GM19023 (cell line): ENCODE results near the gene ENO3.
"Not testable (repeated sequence)": the region's sequence is repeated elsewhere in the genome, so short reads cannot be mapped to it uniquely, and the experiment has no call there.

Source experiments
- ATAC-seq: cut with Tn5 transposase; IDR thresholded peaks from one replicate; pipeline ENCODE4 v1.9.1; 2021; ENCODE audit warnings: mild to moderate bottlenecking, moderate library complexity; ENCODE audit not compliant: unreplicated experiment

Gene ENO3

DNA sequence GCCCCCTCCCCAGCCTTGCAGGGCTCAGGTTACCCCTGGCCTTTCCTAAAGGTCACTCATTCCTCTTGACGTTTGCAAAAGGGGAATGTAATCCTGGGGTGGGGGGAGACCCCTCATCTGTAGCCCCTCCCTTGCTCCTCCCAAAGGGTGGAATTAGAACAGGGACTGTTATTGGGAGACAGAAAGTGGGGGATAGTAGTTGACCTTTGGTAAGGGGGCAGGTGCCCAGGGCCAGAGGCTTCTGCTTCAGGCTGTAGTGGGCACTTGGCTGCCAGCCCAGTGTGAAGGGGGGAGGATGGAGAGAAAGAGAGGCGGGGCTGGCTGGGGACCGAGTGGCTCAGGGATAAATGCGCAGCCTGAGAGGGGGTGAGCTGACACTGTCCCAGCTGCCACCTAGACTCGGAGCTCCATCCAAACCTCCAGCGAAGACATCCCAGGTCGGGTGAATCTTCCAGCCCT, at the start of gene ENO3:
Gene ENO3, plus strand, starts transcription at position 374 of the 459 bp plus-strand sequence. CDS start 711 bp downstream, outside the sequence.
- ATAC-seq, result no peak

DNA sequence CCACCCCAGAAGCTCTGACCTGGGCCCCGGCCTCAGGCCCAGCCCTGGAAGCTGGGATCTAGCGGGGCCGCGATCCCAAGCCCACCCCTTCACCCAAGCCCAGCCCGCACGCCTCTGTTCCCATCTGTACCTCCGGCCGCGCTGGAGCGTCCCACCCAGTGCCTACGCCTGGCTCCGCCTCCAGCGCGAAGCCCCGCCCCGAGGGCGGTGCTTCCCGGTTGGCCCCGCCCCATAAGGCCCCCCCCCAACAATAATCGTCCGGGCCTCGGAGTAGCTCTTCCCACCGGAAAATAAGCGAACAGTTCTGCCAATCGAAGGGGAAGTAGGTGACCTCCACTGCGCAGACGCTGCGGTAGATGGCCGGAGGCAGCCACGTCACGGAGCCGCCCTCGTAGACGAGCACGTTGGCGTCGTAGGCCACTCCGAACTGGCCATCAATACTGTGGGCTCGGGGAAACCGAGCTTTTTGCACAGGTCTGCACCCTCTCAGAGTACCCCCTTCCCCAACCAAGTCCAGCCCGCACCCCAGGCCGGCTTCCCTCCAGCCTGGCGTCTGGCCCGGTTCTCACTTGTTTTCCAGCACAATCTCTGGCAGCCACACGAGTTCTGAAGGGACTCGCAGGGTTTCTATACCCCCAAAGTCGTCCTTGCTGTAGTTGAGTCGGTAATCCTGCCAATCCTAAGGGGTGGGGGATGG, 49.1 kb upstream of the ENO3 start:
- ATAC-seq, result no peak

DNA sequence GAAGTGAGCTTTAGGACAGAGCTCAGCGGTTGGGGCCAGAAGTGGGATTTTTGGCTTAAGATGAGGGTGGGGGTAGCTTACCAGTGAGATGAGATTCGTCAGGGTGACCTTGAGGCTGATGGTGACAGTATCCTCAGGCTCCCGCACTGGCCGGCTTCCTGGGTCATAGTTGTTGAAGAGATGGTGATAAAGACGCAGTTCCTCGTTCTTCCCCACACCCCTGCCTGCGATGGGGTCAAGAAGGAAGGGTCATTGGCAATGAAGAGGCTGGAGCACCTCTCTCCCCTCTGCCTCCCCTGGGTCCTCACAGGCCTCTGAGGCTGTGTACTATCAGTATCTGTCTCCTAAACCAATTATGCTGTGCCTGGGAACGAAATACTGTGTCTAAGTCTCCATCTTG, 48.4 kb upstream of the ENO3 start:
- ATAC-seq, result no peak

DNA sequence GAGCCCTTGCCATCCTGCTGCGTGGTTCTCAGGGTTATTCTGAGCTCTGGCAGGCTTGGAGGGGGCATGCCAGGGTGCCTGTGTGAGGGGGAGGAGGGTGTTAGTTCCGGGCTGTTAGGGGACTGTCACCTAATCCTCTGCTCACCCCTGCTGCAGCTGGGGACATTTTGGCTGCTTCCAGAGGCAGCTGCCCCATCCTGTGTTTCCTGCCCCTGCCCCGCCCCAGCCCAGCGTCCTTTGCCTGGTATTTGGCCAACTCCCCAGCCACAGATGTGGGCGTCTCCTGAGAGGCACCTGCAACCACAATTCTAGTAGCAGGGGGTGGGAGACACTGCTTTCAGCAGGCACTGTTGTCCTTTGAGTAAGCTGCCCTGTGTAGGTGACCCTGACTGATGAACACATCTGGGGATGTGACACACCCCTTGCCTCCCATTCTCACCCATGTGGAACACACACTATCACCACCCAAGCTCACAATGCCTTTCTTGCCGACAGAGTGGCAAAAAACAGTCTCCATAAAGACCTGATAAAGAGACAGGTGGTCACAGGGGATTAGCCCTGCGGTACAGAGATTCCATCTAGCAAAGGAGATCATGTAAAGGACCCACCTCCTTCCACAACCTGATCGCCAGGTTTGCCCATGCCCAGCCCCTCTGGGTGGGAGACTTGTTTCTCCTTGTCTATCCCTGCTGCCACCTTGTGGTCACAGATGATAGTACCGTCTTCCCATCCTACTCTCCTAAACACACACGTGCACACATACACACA, 47.7 kb upstream of the ENO3 start, which contains the start of gene CHRNE:
Gene CHRNE, minus strand, starts transcription at position 48 of the 768 bp plus-strand sequence. Its CDS starts 35 bp downstream, at position 13.
- no peak for ATAC-seq

DNA sequence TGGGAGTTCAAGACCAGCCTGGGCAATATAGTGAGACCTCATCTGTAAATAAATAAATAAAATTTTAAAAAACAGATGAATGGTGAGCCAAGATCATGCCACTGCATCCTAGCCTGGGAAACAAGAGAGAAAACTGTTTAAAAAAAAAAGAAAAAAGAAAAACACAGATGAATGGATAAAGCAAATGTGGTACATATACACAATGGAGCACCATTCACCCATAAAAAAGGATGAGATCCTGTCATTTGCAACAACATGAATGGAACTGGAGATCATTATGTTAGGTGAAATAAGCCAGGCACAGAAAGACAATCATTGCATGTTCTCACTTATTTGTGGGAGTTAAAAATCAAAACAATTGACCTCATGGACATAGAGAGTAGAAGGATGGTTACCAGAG, 44.3 kb upstream of the ENO3 start:
- ATAC-seq, result not testable (repeated sequence)

DNA sequence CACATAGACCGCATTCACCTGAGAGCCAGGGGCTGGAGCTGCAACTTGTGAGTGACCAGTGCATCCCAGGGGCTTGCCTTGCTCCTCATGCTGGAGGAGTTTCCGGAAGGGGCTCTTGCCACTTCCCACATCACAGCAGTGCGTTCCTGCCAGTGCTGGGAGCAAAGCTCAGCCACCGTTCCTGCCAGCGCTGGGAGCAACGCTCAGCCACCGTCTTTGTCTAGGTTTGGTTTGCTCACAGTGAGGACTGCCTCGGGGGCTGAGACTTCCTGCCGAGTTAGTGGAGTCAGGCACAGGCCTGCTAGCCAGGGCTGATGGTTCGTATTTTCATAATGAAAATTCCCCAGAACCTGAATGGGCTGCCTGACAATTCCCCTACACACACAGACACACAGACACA, 42.6 kb upstream of the ENO3 start:
- no peak for ATAC-seq

DNA sequence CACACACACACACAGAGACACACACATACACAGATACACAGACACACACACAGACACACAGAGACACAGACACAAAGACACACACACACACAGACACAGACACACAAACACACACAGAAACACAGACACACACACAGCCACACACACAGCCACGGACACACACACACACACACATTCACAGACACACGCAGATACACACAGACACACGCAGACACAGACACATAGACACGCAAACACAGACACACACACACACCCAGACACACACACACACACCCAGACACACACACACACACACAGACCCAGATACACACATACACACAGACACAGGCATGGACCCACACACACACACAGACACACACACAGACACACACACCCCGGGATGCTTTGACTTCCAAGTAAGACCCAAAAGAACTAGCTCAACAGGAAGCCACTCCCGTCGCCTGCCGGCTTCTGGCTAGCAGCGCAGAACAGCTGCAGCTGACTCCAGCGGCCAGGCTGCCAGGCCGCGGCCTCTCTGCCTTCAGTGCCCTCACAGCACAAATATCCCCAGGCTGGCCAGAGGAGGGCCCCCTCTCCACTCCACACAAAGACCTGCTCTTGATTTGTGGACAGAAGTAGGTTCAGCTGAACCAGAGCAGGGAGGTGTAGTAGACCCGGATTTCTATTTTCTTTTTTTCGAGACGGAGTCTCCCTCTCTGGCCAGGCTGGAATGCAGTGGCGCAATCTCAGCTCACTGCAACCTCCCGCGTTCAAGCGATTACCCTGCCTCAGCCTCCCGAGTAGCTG, 42.0 kb upstream of the ENO3 start:
- no peak for ATAC-seq

DNA sequence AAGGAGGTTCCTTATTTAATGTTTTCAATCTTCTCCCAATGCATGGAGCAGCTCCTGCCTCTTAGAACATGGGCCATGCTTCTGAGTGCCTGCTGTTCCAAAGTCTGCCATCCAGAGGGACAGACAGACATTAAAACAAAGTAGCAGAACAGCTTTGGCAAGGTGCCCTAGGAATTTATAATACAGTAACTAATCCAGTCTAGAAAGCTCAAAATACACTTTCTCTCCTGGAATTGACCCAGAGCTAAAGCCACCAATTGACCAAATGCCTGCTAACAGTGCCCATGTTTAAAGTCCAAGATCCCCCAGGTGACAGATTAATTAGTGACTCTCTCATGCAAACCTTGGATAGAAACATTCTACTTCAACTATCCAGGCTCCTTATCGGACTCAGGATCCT, 36.9 kb upstream of the ENO3 start:
- no peak for ATAC-seq

DNA sequence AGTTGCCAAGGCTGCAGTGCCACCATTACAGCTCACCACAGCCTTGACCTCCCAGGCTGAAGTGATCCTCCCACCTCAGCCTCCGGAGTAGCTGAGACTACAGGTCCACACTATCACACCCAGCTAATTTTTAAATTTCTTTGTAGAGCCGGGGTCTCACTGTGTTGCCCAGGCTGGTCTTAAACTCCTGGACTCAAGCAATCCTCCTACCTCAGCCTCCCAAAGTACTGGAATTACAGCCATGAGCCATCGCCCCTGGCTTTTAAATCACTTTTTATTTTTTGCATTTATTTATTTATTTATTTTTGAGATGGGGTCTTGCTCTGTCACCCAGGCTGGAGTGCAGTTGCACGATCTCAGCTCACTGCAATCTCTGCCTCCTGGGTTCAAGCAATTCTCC, 36.4 kb upstream of the ENO3 start:
- ATAC-seq, result not testable (repeated sequence)

DNA sequence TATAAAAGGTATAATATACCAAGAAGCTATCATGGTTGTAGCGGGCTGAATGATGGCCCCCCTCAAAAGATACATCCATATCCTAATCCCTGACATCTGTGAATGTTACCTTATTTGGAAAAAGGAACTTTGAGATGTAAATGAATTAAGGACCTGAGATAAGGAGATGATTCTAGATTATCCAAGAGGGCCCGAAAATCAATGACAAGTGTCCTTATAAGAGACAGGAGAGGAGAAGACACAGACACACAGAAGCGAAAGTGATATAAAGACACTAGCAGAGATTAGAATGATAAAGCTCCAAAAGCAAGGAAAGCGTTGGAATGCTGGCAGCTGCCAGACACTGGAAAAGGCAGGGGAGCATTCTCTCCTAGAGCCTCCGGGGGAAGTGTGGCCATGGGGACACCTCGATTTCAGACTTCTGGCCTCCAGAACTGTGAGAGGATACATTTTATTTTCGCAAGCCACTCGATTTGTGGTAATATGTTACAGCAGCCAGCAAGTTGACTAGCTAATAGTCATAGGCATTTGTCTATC, 31.3 kb upstream of the ENO3 start:
- ATAC-seq, result no peak

DNA sequence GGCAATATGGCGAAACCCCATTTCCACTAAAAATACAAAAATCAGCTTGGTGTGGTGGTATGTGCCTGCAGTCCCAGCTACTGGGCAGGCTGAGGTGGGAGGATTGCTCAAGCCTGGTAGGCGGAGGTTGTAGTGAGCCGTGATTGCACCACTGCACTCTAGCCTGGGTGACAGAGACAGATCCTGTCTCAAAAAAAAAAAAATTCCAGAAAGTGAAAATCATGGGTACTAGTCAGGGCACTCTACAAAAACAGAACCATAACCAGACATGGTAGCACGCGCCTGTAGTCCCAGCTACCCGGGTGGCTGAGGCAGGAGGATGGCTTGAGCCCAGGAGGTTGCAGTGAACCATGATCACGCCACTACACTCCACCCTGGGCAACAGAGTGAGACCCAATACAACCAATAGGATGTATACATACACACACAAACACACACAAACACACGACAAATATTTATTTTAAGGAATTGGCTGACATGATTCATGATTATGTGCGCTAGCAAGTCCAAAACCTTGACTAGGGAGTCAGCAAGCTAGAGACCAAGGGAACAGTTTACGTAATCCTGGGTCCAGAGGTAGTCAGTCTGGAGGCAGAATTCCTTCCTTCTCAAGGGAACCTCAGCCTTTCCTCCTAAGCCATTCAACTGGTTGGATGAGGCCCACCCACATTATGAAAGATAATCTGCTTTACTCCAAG, 30.4 kb upstream of the ENO3 start:
- ATAC-seq, result no peak

DNA sequence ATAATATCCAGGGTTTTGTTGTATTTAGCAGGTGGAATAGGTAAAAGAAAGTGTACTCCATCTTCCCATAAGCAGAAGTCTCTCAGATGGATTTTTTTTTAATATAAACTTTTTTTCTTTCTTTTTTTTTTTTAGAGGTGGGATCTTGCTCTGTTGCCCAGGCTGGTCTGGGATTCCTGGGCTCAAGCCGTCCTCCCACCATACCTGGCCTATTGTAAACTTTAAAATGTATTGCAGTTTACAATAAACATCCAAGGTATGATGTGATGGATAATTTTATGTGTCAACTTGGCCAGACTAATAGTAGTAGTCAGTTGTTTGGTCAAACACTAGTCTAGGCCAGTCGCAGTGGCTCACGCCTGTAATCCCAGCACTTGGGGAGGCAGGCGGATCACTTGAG, 29.6 kb upstream of the ENO3 start:
- no peak for ATAC-seq

DNA sequence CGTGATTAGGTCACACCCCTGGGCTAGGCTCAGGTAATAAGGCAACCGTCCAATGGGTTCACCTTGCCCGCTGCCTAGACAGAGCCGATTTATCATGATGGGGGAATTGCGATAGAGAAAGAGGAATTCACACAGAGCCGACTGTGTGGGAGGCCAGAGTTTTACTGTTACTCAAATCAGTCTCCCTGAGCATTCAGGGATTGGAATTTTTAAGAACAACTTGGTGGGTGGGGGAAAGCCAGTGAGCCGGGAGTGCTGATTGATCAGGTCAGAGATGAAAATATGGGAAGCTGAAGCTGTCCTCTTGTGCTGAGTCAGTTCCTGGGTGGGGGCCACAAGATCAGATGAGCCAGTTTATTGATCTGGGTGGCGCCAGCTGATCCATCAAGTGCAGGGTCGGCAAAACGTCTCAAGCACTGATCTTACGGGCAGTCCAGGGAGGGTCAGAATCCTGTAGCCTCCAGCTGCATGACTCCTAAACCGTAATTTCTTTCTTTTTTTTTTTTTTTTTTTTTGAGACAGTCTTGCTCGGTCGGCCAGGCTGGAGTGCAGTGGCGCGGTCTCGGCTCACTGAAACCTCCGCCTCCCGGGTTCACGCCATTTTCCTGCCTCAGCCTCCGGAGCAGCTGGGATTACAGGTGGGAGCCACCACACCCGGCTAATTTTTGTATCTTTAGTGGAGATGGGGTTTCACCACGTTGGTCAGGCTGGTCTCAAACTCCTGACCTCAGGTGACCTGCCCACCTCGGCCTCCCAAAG, 24.2 kb upstream of the ENO3 start:
- ATAC-seq, result not testable (repeated sequence)

DNA sequence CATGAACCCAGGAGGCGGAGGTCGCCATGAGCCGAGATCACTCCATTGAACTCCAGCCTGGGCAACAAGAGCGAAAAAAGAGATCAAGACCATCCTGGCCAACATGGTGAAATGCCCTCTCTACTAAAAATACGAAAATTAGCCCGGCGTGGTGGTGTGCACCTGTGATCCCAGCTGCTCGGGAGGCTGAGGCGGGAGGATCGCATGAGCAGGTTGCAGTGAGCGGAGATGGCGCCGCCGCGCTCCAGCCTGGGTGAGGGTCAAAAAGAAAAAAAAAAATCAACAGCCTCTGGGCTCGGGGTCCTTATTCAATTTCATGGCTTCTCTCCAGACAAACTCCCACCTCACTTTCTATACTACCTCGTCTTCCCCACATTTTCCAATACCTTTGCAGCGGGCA, 22.0 kb upstream of the ENO3 start:
- no peak for ATAC-seq

DNA sequence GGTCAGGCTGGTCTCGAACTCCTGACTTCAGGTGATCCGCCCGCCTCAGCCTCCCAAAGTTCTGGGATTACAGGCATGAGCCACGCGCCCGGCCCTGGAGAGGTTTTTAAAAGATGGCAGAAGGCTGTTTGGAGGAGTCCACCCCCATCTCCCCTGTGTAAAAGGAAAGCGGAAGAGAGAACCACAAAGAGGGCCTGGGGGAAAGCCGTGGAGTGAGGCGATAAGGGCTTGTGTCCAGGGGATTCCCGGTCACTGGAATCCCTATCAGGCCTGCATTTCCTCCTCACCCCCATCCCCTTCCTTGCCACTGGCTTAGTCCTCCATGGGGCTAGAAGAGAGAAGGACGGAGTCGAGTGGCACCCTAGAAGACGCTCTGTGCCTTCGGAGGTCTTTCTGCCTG, 19.0 kb upstream of the ENO3 start, which contains the start of gene GP1BA:
Gene GP1BA, plus strand, starts transcription at position 315 of the 400 bp plus-strand sequence. CDS start 328 bp downstream, outside the sequence.
- ATAC-seq, result no peak

DNA sequence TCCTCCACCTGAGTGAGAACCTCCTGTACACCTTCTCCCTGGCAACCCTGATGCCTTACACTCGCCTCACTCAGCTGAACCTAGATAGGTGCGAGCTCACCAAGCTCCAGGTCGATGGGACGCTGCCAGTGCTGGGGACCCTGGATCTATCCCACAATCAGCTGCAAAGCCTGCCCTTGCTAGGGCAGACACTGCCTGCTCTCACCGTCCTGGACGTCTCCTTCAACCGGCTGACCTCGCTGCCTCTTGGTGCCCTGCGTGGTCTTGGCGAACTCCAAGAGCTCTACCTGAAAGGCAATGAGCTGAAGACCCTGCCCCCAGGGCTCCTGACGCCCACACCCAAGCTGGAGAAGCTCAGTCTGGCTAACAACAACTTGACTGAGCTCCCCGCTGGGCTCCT, 18.2 kb upstream of the ENO3 start:
- ATAC-seq, result no peak

DNA sequence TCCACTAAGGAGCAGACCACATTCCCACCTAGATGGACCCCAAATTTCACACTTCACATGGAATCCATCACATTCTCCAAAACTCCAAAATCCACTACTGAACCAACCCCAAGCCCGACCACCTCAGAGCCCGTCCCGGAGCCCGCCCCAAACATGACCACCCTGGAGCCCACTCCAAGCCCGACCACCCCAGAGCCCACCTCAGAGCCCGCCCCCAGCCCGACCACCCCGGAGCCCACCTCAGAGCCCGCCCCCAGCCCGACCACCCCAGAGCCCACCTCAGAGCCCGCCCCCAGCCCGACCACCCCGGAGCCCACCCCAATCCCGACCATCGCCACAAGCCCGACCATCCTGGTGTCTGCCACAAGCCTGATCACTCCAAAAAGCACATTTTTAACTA, 17.3 kb upstream of the ENO3 start:
- ATAC-seq, result no peak

DNA sequence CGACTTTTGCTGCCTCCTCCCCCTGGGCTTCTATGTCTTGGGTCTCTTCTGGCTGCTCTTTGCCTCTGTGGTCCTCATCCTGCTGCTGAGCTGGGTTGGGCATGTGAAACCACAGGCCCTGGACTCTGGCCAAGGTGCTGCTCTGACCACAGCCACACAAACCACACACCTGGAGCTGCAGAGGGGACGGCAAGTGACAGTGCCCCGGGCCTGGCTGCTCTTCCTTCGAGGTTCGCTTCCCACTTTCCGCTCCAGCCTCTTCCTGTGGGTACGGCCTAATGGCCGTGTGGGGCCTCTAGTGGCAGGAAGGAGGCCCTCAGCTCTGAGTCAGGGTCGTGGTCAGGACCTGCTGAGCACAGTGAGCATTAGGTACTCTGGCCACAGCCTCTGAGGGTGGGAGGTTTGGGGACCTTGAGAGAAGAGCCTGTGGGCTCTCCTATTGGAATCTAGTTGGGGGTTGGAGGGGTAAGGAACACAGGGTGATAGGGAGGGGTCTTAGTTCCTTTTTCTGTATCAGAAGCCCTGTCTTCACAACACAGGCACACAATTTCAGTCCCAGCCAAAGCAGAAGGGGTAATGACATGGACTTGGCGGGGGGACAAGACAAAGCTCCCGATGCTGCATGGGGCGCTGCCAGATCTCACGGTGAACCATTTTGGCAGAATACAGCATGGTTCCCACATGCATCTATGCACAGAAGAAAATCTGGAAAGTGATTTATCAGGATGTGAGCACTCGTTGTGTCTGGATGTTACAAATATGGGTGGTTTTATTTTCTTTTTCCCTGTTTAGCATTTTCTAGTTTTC, 16.5 kb upstream of the ENO3 start:
- ATAC-seq, result no peak

DNA sequence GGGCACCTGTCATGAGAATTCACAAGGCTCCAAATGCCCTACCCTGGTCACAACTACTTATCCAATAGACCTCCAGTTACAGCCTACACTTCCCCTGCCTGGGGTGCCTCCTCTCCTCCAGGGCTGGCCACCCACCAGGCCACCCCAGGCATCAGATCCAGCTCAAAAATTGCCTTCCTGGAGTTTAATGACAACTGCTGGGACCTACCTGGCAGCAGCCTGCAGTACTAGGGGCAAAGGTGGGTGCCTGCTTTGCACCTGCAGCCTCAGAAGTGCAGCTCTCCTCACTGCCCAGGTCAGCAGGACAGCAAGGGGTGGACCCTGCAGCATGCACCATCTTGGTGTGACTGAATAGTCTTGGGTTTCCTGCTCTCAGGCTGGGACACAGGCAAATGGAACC, 15.3 kb upstream of the ENO3 start:
- no peak for ATAC-seq
